Activated B cell treated with CpG ODN at 0.5 μM for 24 hours (primary cell): ENCODE results near the gene APBB3. TPM values are rescaled to one million over a fixed set of nuclear protein-coding genes. Genes with fewer than 3 reads are reported as not detected.

Source experiments
- ATAC-seq: fragments of 200-7000 bp; cut with Tn5 transposase; one replicate; pipeline ENCODE4 v1.10.0; 2021; ENCODE audit warnings: low read depth, mild to moderate bottlenecking, moderate library complexity
- CTCF ChIA-PET: fragments of 350-600 bp; sonication (Branson Sonifier 250); formaldehyde crosslinking; loops from one replicate; lab custom pipeline; 2021; ENCODE audit warnings: antibody characterized with exemption; lab: Charles Lee
- POLR2A ChIA-PET: fragments of 350-600 bp; sonication (Branson Sonifier 250); formaldehyde crosslinking; loops from one replicate; lab custom pipeline; 2021; ENCODE audit warnings: antibody characterized with exemption; lab: Charles Lee
- DNase-seq: peaks from one replicate; pipeline ENCODE4 v3.0.0; 2022
- H3K27ac Mint-ChIP-seq: one replicate; pipeline ENCODE4 v1.8.0; 2020; ENCODE audit warnings: mixed read lengths
- H3K27me3 Mint-ChIP-seq: one replicate; pipeline ENCODE4 v1.8.0; 2021; ENCODE audit warnings: mixed read lengths
- H3K36me3 Mint-ChIP-seq: one replicate; pipeline ENCODE4 v1.8.0; 2021; ENCODE audit warnings: low read depth, mixed read lengths
- H3K4me1 Mint-ChIP-seq: one replicate; pipeline ENCODE4 v1.8.0; 2021; ENCODE audit warnings: mixed read lengths
- H3K4me3 Mint-ChIP-seq: one replicate; pipeline ENCODE4 v1.8.0; 2020; ENCODE audit warnings: mild to moderate bottlenecking, mixed read lengths
- H3K9me3 Mint-ChIP-seq: one replicate; pipeline ENCODE4 v1.8.0; 2020; ENCODE audit warnings: mixed read lengths
- intact Hi-C: fragments of 100-400 bp; cut with micrococcal nuclease; formaldehyde crosslinking; loops from one replicate; pipeline ENCODE4 v1.15.1; 2024
- total RNA-seq: library from RNA; stranded (reverse); gene quantifications from 2 replicates; pipeline ENCODE4 v1.2.3, GENCODE V29; 2022
- TF ChIP-seq, protein P1 (sequence below): fragments of 200-600 bp; IDR thresholded peaks from one replicate; pipeline ENCODE4 v1.8.0; 2022; ENCODE audit warnings: antibody characterized with exemption, mild to moderate bottlenecking

The APBB3 gene
- total RNA-seq, 1 donor from 2014 or later: 37.5 TPM

DNA sequence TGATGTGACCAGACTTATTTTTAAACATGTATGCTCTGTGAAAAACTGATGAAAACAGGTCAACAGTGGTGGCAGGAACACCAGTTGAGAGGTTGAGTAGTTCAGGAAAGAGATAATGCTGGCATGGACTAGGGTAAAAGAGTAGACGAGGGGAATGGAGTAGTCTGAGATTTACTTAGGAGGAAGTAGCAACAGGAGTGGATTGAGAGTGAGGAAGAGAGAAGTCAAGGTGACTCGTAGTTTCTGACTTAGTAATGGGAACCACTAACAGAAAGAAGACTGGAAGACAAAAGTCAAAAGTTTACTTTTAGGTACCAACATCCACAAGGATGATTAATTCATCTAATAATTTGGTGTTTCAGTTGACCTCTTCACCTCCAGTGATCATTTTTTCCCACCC lies 10.7 kb downstream of the APBB3 start:
- intact Hi-C loops: no loop called here
- ChIA-PET POLR2A (interaction anchor here (1.3 to 1.6 kb wide), 2 partner anchors 15 to 94 kb away, joined by 3 to 4 read pairs; partner anchors contain the start of genes IK and NDUFA2), CTCF (no interaction called here)
- H3K9me3 Mint-ChIP-seq: no peaks in the 10 kb centered on the region
- DNase-seq (no peak), ATAC-seq (no peak)
- TF ChIP-seq, protein P1, sequence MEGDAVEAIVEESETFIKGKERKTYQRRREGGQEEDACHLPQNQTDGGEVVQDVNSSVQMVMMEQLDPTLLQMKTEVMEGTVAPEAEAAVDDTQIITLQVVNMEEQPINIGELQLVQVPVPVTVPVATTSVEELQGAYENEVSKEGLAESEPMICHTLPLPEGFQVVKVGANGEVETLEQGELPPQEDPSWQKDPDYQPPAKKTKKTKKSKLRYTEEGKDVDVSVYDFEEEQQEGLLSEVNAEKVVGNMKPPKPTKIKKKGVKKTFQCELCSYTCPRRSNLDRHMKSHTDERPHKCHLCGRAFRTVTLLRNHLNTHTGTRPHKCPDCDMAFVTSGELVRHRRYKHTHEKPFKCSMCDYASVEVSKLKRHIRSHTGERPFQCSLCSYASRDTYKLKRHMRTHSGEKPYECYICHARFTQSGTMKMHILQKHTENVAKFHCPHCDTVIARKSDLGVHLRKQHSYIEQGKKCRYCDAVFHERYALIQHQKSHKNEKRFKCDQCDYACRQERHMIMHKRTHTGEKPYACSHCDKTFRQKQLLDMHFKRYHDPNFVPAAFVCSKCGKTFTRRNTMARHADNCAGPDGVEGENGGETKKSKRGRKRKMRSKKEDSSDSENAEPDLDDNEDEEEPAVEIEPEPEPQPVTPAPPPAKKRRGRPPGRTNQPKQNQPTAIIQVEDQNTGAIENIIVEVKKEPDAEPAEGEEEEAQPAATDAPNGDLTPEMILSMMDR: no peak
- H3K27me3 Mint-ChIP-seq: no peaks in the 10 kb centered on the region
- H3K36me3 Mint-ChIP-seq: peaks cover 63% of the 10 kb centered on the region
- H3K4me1 Mint-ChIP-seq: peaks cover 62% of the 10 kb centered on the region
- peak overlapping the region; percentile 69 for H3K27ac Mint-ChIP-seq
- peak overlapping the region; percentile 1 for H3K4me3 Mint-ChIP-seq

DNA sequence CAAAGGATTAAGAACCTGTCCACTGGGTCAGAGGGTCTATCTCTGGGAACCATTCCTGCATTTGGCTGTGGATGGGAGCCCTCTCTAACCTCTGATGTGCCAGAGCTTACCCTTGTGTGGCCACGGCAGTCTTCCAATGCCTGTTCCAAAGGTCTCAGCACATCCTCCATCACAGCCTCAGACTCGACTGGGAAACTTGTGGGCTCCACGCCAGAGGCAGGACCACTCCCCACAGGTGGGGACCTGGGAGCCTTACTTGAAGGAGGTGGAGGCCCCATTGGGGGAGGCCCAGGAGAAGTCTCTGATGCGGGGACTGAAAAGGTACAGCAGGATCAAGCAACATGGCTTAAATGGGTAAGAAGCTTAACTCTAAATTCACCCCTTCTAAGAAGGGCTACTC lies 12.5 kb downstream of the APBB3 start:
- Mint-ChIP-seq H3K4me1 (peaks cover 66% of the 10 kb centered on the region), H3K36me3 (peaks cover 63% of the 10 kb centered on the region), H3K27me3 (no peaks in the 10 kb centered on the region), H3K9me3 (no peaks in the 10 kb centered on the region), H3K27ac (no peak overlapping the region), H3K4me3 (no peak overlapping the region)
- ChIA-PET POLR2A (interaction anchor here (1.6 kb wide), 2 partner anchors 14 to 96 kb away, joined by 4 to 5 read pairs; partner anchors contain the start of genes IK and NDUFA2), CTCF (no interaction called here)
- no peak for ATAC-seq
- no peak for DNase-seq
- intact Hi-C loops: no loop called here
- TF ChIP-seq, protein P1: no peak

DNA sequence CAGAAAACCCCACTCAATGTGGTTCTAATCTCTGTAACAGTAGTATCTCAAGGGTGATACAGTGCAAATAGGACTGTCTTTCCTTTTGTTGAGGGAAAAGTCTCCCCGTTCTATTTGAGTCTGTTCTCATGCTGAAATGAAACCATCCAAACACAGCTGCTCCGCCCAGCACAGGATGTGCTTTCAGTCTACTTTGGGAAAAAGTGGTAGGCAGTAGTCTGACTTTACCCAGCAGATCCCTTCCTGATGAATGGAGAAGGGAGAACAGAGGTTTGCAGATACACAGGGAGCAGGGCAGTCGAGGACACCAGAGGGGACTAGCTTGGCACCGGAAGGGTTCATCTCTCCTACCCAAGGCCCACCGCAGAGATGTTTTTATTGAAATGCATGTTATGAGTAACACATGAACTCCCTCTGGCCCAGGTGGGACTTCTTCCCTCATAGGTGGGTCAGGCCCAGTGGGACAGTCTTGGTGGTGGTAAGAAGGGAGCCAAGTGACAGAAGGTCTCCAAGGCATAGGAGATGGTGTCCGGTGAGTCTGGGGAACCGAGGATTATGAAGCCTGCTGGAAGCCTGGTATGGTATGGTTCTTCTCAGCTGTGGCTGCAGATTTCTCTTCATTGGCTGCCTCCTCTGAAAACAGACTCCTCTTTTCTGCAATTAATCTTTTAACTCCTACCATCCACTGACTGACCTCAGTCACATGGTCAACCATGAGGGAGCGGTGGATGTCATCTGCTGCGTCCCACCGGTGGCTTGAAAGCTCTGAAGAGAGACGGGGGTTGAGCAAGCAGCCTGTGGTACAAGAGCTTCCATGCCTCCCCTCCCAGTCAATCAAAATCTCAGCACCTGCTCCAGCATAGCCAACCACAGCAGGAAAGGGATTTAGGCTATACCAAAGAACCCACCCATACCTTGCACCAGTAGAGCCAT lies 14.0 kb downstream of the APBB3 start:
- Mint-ChIP-seq H3K27me3 (no peaks in the 10 kb centered on the region), H3K9me3 (no peaks in the 10 kb centered on the region), H3K4me1 (peaks cover 54% of the 10 kb centered on the region), H3K36me3 (peaks cover 54% of the 10 kb centered on the region), H3K27ac (no peak overlapping the region), H3K4me3 (no peak overlapping the region)
- TF ChIP-seq, protein P1: no peak
- DNase-seq (no peak), ATAC-seq (no peak)
- intact Hi-C loops: no loop called here
- CTCF ChIA-PET: no interaction called here
- POLR2A ChIA-PET: interaction anchor here (0.6 to 1.1 kb wide), 2 partner anchors 14 to 97 kb away, joined by 6 to 7 read pairs; partner anchors contain the start of genes IK and NDUFA2

DNA sequence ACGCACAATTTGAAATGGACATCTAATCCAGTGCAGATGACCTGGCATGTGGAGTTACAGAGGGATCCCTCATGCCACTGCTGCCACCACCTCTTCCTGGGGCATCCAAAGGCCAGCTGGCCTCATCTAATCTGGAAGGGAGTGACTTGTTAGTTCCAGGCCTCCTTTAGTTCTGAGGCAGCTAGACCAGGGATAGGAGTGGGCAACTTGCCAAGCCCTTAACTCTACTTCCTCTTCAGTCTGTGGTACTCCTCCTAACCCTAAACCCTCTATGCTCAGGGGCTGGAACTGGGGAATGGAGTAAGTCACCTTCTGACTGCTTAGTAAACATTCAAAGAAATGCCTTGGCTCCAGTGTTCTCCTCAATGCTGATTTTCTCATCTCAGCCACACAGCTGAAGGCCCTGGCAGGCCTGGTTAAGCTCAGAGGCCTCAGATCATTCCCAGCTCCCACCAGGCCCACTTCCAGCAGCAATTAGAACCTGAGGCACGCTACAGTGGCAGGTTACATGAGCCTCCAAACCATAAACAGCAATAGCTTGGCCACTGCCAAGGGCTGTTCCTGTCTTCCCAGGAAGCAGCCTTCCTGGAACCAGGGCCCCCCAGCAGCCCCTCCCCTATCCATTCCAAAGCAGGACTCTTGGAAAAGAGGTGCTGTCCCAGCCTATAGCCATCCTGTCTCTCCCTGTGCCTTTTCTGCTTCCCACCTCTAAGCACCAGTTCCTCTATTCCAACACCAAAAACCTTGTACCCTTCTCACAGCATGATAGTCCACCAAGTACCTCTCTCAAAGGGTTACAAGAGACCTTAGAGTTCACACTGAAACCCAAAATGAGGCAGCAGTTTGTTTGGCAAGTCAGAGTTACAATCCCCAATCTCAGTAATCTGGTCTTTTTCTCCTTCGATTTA lies 14.9 kb downstream of the APBB3 start:
- H3K4me1 Mint-ChIP-seq: peaks cover 46% of the 10 kb centered on the region
- H3K27me3 Mint-ChIP-seq: no peaks in the 10 kb centered on the region
- CTCF ChIA-PET: interaction anchor here (2.3 kb wide), 1 partner anchor 98 kb away, joined by 12 read pairs; the partner anchor contains the start of genes IK and NDUFA2

More for the DNA sequence above, 14.9 kb downstream of the APBB3 start:
- H3K4me3 Mint-ChIP-seq: peak overlapping the region; percentile 58
- intact Hi-C loops: loop anchor here (5.0 kb wide), 1 partner anchor 147 kb away; the partner anchor contains the start of gene ANKHD1
- TF ChIP-seq, protein P1: no peak
- ATAC-seq: no peak
- POLR2A ChIA-PET: interaction anchor here (2.9 to 4.4 kb wide), 2 partner anchors 8 to 15 kb away, joined by 30 to 39 read pairs; partner anchors contain the start of genes APBB3, SLC35A4 and SRA1
- H3K27ac Mint-ChIP-seq: peak overlapping the region; percentile 68
- DNase-seq: no peak
- peaks cover 55% of the 10 kb centered on the region for H3K36me3 Mint-ChIP-seq
- no peaks in the 10 kb centered on the region for H3K9me3 Mint-ChIP-seq
